ENCODE results near the gene NREP.

The NREP gene

GRCh38 chr5:111680737-111681413 is 76.1 kb downstream of the NREP start:
- no peak for DNase-seq (ENCODE audit: low read depth)
- TF ChIP-seq, protein P1, sequence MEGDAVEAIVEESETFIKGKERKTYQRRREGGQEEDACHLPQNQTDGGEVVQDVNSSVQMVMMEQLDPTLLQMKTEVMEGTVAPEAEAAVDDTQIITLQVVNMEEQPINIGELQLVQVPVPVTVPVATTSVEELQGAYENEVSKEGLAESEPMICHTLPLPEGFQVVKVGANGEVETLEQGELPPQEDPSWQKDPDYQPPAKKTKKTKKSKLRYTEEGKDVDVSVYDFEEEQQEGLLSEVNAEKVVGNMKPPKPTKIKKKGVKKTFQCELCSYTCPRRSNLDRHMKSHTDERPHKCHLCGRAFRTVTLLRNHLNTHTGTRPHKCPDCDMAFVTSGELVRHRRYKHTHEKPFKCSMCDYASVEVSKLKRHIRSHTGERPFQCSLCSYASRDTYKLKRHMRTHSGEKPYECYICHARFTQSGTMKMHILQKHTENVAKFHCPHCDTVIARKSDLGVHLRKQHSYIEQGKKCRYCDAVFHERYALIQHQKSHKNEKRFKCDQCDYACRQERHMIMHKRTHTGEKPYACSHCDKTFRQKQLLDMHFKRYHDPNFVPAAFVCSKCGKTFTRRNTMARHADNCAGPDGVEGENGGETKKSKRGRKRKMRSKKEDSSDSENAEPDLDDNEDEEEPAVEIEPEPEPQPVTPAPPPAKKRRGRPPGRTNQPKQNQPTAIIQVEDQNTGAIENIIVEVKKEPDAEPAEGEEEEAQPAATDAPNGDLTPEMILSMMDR (IDR thresholded peaks at IDR 0.05; ENCODE audit: low read depth, low read length, missing control alignments): no peak
- H3K4me3 ChIP-seq (ENCODE audit: low read depth, low read length): no peak overlapping the region

- TF ChIP-seq, protein P1 (IDR thresholded peaks at IDR 0.05; ENCODE audit: low read depth, low read length, missing control alignments): no peak
- no peak for DNase-seq (ENCODE audit: low read depth)
- no peak overlapping the region for H3K4me3 ChIP-seq (ENCODE audit: low read depth, low read length)
These were observed 77.4 kb downstream of the NREP start for GRCh38 chr5:111679611-111680010.

Data from GM12864 (cell line).